Fibroblast of gingiva (primary cell): ENCODE data around the gene RSRC1.

Experiments used
- DNase-seq: peaks from one replicate; pipeline ENCODE4 v3.0.0-alpha.2; 2011; ENCODE audit warnings: low read depth

The RSRC1 gene

GRCh38 chr3:158404131-158404718 lies 294.3 kb downstream of the RSRC1 start:
- no peak for DNase-seq

GRCh38 chr3:158405507-158405906 lies 295.6 kb downstream of the RSRC1 start:
- no peak for DNase-seq

- no peak for DNase-seq
Measured at GRCh38 chr3:158407844-158408517, 298.1 kb downstream of the RSRC1 start.

DNA sequence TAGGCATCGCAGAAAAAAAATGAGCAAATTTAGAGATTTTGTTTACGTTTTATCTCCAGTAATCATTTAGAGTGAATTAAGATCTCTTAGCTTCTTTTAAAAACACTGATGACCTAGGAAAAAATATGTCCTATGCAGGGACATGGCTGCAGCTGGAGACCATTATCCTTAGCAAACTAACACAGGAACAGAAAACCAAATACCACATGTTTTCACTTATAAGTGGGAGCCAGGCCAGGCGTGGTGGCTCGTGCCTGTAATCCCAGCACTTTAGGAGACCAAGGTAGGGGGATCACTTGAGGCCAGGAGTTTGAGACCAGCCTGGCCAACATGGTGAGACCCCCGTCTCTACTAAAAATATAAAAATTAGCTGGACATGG lies 298.6 kb downstream of the RSRC1 start:
- DNase-seq = peak; percentile 58

GRCh38 chr3:158418035-158418434 lies 308.1 kb downstream of the RSRC1 start:
- no peak for DNase-seq

DNA sequence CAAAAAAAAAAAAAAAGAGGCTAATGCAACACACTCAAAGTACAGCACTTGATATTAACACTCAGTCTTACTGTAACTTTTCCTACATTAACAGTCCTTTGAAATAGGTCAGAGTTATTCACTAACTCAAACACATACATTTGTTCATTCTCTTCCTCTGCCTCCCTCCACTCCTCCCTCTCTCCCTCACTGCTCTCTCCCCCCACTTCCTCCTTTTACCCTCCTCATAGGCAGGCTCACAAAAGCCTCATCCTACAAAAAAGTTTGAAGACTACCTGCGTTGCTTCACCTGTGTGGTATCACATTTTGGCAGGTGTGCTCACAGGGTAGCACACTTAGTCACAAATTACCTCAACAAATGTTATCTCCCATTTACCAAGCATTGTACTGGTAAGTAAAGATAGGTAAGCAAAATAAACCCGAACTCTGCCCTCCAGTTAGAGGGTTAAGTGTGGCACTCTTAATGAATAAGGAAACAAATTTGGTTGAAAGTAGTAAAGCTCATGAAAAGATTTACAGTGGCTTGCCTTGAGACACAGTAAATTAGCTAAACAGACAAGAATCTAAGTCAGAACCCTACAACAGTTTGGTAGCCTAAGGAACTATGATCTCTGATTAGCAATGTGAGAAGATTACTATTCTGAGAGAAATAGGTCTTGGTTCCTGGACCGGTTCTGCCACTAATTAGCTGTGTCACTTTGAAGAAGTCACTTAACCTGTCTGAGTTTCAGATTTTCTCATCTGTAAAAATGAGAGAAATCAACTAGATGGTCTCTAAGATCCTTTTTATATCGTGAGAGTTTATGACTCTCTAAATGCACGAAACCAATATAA lies 310.1 kb downstream of the RSRC1 start:
- no peak for DNase-seq

- DNase-seq = peak; percentile 65
Measured at GRCh38 chr3:158420654-158421396, 310.9 kb downstream of the RSRC1 start.

GRCh38 chr3:158430448-158430847 lies 320.6 kb downstream of the RSRC1 start:
- no peak for DNase-seq

- no peak for DNase-seq
Measured at GRCh38 chr3:158430968-158431367, 321.1 kb downstream of the RSRC1 start.

DNA sequence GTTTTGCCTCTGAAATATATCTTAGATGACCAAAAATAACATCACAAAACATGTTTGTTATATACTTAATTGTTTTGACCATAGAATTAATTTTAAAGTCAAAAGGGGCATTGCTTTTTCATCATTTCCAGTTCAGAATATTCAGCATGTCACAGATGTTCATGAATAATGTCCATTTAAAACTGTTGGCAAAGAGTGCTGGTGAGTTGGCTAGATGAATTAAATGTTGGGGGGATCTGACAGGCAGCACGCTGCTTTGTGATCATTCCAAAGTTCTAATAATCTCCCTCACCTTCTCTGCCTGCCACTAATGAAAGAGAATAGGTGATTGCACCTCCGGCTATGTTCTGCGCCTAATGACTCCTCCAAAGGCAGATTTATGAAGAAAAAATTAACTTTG lies 321.9 kb downstream of the RSRC1 start:
- no peak for DNase-seq

DNA sequence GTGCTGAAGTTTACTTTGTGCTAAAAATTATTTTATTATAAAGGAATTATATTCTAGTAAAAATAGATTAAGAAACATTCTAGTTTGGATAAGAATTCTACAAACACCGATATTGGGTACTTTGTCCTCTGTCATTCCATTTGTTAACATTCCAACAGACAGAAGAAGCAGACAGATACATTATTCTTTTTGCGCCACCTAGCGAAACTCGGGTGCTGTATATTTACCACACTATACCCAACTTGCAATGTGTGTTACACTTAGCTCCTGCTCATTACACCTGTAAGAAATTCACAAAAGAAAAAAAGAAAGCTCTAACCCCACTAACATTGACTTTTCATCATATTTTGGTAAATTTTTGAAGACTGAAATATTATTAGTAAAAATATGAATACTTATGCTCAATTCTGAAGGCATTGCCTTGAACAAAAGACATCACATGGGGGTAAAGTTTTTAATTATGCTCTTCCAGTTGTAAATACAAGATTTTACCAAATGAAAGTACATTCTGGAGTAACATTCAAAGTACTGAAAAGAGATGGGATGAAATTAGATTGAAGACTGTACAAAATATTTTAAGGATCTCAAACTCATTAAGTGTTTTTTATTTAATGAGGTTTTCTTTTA lies 324.6 kb downstream of the RSRC1 start:
- peak; percentile 65 for DNase-seq

DNA sequence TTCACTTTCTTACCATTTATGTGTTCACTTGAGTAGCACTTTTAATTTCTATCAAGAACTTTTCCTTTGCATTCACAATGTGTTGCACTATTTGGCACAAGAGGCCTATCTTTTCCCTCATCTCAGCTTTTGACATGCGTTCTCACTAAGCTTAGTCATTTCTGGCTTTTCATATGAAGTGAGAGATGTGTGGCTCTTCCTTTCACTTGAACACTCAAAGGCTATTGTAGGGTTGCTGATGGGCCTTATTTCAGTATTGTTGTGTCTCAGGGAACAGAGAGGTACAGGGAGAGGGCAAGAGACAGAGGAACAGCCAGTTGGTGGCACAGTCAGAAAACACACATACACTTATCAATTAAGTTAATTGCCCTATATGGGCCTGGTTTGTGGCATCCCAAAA lies 333.7 kb downstream of the RSRC1 start:
- DNase-seq = no peak

DNA sequence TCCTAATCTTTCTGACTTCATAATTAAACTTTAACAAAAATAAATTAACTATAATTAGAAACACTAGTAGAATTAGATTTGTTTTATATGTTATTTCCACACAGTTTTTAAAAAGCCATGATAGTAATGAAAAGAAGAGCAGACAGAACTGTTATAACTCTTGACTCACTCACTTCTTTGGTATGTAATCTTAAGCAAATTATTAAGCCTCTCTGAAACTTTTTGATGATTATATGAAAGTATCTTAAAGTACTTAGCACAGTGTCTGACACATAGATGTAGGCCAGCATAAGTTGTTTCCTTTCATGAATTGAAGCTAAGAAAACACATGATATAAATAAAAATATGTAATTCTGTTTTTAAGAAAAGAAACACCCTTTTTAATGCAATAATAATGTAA lies 337.5 kb downstream of the RSRC1 start:
- no peak for DNase-seq

- no peak for DNase-seq
Measured at GRCh38 chr3:158451405-158452055, 341.6 kb downstream of the RSRC1 start.

DNA sequence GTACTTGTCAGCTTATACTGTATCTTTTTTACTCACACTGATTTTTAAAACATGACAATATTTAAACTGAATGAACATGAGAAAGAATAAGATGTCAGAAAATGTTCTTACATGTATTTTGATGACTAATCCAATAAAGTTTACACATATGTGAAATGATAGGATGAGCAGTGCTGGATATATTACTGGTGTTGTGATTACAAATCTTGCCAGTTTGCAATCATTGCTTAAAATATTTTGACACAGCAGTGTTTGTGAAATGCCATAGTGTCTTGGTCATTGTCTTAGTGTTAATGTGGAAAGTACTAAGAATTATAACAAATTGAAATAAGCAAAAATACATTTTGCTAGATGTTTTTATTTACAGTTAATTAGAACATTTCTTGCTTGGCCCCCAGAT lies 342.4 kb downstream of the RSRC1 start:
- DNase-seq = peak; percentile 49

- DNase-seq = no peak
Measured at GRCh38 chr3:158453004-158453403, 343.1 kb downstream of the RSRC1 start.

DNA sequence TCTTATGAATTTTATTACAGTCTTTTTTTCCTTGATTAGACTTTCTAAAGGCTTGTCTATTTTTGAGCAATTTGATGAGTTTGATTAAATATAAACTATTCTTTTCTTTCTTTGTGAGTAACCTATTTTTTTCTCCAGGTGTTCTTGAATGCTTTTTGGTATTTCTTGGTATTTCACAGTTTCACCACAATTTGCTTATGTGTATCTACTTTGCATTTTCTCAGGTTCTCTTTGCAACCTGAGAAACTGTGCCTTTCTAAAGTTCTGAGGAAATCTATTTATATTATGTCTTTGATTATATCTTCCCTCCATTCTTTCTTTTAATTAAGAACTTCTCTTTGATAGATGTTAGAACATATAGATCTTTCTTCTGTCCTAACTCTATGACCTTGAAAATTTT lies 344.0 kb downstream of the RSRC1 start:
- DNase-seq = no peak

GRCh38 chr3:158455406-158455805 lies 345.5 kb downstream of the RSRC1 start:
- DNase-seq = no peak

- peak; percentile 37 for DNase-seq
Measured at GRCh38 chr3:158456114-158456513, 346.2 kb downstream of the RSRC1 start.

GRCh38 chr3:158458464-158458863 lies 348.6 kb downstream of the RSRC1 start:
- no peak for DNase-seq

DNA sequence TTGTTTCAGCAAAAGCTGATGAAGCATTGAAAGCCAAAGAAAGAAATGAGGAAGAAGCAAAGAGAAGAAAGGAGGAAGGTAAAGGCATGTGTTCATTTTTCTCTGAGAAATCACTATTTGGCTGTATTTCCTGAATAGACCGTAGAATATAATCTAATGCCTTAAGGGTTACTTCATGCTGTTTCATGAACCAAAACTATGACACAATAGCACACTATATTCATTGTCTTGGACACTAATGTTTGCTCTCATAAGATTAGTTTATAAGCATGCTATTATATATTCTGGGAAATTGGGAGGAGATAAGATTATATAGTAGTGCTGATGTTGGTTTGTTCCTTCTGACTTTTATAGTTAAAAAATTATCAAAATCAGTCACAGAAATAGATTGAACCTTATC lies 351.0 kb downstream of the RSRC1 start:
- DNase-seq = no peak

DNA sequence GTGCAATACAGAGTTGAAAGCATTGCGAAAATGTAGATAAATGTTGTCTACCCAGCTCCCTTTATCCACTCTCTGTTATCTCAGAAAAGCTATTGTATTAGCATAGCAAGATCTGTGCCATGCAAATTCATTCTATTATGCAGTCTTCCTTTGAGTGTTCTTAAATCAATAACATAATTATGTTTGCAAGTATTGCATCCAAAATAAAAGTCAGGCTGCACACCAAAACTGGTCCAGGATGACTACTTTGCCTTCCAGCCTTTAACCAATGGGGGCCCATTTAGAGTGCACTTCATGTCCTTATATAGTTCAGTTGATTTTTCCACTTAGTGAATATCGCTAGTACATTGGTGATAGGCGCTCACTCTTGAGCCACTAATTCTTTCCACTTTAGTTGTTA lies 353.7 kb downstream of the RSRC1 start:
- no peak for DNase-seq
